Testis (tissue), 2 donors: ENCODE data around the gene TUBB2B.

Experiments used
- CTCF ChIP-seq, 3 experiments: fragments of 450-650 bp in 2 of 3; fragments of 200-600 bp in 1 of 3; sonication (generic) in 1 of 3; IDR thresholded peaks; one replicate each; pipeline ENCODE4 v1.5.1; 2016 to 2019; ENCODE audit warnings: antibody characterized with exemption in 3 of 3, mild to moderate bottlenecking in 2 of 3, moderate library complexity in 1 of 3
- POLR2A ChIP-seq: fragments of 450-650 bp; IDR thresholded peaks from one replicate; pipeline ENCODE4 v1.6.1; 2017; ENCODE audit warnings: antibody characterized with exemption, mild to moderate bottlenecking, moderate library complexity

- TF ChIP-seq CTCF (IDR thresholded peaks at IDR 0.05), result no peak
- TF ChIP-seq POLR2A, result no peak
These were observed 8.6 kb upstream of the TUBB2B start for GRCh38 chr6:3236005-3236404.
